Stimulated activated CD8-positive, alpha-beta memory T cell treated with anti-CD3 and anti-CD28 coated beads, Interleukin-12 subunit alpha, Interleukin-12 subunit beta, amount 100 ng/mL, for 24 hours (primary cell): ENCODE measurements around the gene TUBA4B.
"Not testable (repeated sequence)": the region's sequence is repeated elsewhere in the genome, so short reads cannot be mapped to it uniquely, and the experiment has no call there.

Source experiments
- DNase-seq: peaks from one replicate; pipeline ENCODE4 v3.0.0-alpha.2; 2020; ENCODE audit errors: extremely low read depth

TUBA4B gene

GRCh38 chr2:219247678-219248642 is 5.1 kb upstream of the TUBA4B start:
- DNase-seq: no peak

- no peak for DNase-seq
These were observed 4.2 kb upstream of the TUBA4B start for GRCh38 chr2:219248845-219249202.

- DNase-seq: no peak
These were observed 3.7 kb upstream of the TUBA4B start for GRCh38 chr2:219249203-219249980.

- no peak for DNase-seq
These were observed 2.8 kb upstream of the TUBA4B start for GRCh38 chr2:219250049-219250781.

DNA sequence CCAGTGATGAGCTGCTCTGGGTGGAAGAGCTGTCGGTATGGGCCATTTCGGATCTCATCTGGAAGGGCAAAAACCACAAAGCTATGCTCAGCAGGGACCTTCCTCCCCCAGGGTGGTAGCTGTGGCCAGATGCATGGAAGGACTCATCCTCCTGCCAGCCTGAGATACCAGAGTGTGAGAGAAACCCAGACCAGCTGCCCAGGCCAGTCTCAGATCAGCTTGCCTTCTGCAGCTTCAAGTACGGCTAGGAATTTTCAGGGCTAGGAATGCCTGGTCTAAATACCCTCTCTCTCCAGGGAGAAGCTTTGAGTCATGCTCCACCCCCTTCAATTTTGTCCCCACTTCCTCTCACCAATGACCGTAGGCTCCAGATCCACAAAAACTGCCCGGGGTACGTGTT is 1.4 kb upstream of the TUBA4B start:
- no peak for DNase-seq

DNA sequence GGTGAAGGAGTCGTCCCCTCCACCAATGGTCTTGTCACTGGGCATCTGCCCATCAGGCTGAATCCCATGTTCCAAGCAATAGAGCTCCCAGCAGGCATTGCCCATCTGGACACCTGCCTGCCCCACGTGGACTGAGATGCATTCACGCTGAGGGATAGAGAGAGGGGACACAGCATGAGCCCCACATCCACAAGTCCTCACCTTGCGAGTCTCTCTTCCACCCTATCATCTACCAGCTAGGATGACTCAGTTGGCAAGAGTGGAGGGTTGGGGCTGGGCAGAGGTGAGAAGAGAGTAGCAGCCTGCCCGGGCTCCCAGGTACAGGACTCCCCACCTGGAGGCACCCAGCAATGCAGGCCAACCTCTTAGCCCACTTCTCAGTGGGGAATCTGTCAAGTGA is 959 bp upstream of the TUBA4B start:
- no peak for DNase-seq

- DNase-seq: no peak
These were observed 508 bp upstream of the TUBA4B start for GRCh38 chr2:219252570-219252899.

DNA sequence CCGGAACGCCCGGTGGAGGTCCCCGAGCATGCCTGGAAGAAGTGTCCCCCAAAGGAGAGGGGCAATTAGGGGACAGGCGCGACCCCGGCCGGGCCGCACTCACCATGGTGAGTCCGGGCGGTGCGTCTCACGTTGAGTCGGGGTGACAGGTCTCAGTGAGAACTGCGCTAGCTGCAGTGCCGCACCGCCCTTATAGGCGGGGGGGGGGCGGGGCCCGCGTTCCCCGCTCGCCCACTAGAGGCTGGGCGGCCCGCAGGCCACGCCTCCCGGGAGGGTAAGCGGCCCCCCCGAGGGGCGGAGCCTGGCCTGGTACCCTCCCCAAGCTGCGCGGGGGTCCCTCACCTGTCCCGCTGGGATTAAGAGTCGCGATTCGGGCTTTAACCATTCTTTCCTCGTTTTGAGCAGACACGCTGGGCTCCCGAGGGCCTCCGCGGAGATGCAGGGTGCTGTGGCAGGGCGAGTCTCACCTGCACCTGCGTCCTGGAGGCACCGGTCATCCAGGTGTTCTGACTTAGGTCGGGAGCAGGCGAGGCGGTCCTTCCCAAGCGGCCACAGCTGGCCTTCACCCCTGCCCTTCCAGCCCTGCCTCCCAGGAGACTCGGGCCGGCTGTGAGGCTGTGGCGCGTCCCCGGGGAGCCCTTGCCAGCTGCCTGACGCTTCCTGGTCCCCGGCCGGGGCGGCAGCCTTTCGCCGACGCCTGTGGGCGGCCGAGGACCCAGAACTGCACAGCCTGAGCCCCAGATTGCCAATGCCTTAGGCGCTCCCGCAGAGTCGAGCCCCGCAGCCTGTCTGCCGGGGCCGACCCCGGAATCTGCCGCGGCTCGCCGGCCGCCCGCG is 928 bp downstream of the TUBA4B start, which contains the start of gene TUBA4A:
Gene TUBA4A, minus strand, starts transcription at position 166 of the 837 bp plus-strand sequence. Its CDS starts 60 bp downstream, at position 106.
- peak; percentile 76 for DNase-seq

- DNase-seq: no peak
These were observed 1.7 kb downstream of the TUBA4B start for GRCh38 chr2:219254590-219255201.

DNA sequence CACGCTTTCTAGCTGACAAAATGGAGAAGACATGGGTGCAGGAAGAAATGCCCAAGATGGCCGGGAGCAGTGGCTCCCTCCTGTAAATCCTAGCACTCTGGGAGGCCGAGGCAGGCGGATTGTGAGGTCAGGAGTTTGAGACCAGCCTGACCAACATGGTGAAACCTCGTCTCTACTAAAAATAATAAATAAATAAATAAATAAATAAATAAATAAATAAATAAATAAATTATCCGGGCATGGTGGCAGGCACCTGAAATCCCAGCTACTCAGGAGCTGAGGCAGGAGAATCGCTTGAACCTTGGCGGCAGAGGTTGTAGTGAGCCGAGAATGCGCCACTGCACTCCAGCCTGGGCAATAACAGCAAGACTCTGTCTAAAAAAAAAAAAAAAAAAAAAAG is 5.9 kb downstream of the TUBA4B start:
- DNase-seq: not testable (repeated sequence)

- no peak for DNase-seq
These were observed 8.2 kb downstream of the TUBA4B start for GRCh38 chr2:219261024-219261855.

DNA sequence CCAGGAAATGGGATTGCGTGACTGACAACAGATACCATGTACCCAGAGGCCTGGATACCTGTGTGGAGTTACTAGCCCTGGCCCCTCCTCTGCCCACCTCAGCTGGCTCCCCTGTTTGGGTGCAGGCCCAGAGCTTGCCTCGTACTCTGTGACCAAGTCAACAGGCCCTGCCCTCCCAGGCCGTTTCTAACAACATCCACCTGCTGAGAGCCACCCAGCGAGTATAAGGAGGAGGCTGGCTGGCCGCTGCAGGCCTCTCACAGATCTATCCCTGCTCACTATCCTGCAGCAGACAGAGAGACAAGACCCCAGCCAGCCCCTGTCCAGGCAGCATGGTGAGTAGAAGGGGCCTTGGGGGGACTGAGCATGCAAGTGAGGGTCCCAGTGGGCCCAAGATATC is 13.2 kb downstream of the TUBA4B start:
- no peak for DNase-seq

DNA sequence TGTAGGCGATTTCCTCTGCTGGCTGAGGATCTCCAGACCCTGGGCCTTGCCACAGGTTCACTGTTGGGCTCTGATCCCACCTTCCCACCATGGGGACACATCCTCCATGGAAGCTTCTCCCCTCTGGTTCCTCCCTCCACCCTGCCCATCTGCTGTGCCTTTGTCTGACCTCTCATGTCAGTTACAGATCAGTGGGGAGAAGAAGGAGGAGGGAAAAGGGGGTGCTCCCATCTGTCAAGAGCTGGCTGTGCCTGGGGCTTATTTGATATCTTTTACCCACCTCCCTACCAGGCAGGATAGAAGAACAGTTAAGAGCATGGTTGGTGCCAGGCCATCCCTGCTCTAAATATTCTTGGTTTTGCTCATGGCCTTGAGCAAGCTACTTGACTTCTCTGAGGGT is 13.8 kb downstream of the TUBA4B start:
- no peak for DNase-seq

DNA sequence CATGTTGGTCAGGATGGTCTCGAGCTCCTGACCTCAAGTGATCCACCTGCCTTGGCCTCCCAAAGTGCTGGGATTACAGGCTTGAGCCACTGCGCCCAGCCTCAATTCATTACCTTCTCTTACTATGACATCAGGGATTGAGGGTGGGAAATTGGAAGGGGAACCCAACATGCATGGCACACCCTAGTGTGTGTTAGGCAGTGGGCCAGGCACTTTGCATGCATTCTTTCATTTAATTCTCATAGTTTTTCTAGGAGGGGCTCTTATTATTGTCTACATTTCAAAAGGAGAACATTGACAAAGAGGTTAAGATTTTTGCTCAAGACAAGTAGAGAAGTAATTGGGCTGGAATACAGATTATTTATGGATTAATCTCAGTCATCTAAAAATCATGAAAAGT is 15.3 kb downstream of the TUBA4B start:
- no peak for DNase-seq

DNA sequence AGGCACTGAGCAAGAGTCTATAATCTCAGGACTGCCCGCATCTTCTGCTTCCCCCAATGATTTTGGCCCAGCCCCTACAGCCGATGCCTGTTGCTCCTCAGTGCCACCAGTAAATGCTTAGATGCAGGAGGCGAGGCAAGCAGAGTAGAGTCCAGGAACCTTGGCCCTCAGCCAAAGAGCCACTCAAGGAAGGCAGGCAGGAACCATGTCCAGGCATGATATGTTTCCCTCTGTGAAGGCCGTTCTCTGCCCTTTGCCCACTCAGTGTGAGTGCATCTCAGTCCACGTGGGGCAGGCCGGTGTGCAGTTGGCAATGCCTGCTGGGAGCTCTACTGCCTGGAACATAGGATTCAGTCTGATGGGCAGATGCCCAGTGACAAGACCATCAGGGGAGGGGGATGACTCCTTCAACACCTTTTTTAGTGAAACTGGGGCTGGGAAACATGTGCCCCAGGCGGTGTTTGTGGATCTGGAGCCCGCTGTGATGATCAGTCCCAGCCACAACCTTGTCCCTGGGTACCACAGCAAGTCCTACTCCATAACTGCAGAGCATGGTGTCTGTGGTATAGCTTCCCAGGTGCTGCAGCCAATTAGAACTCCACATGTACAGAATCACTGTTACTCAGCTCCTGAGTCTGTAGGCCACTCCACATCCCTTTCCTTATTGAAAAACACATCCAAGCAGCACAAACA is 16.5 kb downstream of the TUBA4B start:
- no peak for DNase-seq

- no peak for DNase-seq
These were observed 17.0 kb downstream of the TUBA4B start for GRCh38 chr2:219270055-219270372.

- DNase-seq: no peak
These were observed 18.0 kb downstream of the TUBA4B start for GRCh38 chr2:219271021-219271420.

DNA sequence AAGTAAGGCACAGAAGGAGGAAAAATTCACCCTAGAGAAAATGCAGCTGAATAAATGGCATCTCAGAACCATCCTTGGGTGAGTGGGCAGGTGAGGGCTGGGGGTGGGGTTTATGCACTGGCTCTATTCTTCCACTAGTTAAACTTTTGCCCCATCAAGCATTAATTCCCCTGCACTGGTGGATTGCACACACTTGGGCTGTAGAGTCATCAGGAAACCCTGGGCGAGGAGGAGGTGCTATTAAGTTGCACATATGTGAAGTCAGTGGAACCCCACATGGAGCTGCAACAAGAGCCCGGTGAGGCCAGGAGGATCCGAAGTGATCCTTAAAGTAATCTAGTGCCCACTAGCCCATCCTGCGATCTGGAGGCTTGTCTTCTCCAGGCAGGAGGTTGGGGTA is 19.3 kb downstream of the TUBA4B start:
- no peak for DNase-seq

GRCh38 chr2:219272995-219273394 is 20.0 kb downstream of the TUBA4B start:
- no peak for DNase-seq

DNA sequence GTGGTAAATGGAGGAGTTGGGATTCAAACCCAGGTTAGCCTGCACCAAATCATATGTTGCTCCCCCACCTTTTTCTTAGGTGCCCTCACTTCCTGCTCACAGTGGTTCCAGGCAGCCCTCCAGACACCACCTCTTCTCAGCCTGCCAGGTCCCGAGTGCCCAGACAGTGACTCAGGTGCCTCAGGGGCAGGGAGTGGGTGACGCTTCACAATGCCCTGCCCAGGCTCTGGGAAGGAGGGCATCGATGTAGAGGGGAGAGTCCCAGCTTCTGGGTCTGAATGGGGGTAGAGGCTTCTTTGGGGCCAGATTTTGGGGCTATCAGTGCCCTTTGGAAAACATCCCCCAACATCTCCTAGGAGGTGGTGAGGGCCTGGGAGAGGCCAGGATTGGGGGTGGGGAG is 20.9 kb downstream of the TUBA4B start:
- no peak for DNase-seq
